HPDE6-E6E7 (cell line): ENCODE measurements around the gene SELENOI.
"Not testable (repeated sequence)": the region's sequence is repeated elsewhere in the genome, so short reads cannot be mapped to it uniquely, and the experiment has no call there.

Experiments used
- DNase-seq: peaks from one replicate; pipeline ENCODE4 v3.0.0; 2011; ENCODE audit warnings: missing footprints; ENCODE audit errors: extremely low spot score

Gene SELENOI

DNA sequence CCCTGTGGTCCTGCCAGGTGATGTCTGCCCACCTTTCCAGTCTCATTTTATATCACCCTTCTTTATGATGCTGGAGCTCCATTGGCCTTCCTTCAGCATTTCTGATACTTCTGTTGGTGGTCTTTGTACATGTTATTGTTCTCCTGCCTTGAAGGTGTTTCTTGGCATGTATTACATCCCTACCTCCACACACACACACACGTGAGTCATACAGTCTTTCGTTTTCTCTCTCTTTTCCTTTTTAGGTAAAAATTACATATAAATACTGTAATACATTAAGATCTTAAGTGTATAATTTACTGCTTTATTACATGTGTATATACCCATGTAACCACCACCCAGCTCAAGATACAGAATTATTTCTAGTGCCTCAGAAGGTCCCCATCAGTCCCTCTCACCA, 10.8 kb downstream of the SELENOI start:
- DNase-seq, result no peak

DNA sequence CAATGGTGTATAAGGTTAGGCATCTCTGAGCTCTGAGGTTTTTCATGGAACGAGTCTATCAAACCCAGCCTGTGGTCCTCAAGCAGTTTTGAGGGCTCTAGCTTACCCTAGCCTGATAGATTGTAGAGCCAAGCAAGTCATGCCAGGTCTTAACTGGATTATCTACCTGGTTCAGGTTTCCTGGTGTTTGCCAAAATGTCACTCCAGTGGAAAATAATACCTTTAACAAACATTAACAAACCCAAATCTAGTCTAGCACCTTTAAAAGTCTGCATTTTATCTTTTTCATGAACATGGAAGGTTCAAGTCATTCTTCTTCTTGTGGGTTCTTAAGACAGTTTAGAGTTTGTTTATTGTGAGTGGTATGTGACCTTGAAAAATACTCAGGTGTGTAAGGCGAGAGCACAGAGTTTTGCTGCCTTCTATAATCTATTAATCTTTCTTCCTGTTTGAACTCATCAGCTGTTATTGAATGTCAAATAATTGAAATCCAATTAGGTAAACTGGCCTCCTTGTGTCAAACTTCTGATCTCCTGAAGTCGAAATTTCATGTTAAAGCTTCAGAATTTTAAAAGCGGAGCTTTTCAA, 14.0 kb downstream of the SELENOI start:
- no peak for DNase-seq

DNA sequence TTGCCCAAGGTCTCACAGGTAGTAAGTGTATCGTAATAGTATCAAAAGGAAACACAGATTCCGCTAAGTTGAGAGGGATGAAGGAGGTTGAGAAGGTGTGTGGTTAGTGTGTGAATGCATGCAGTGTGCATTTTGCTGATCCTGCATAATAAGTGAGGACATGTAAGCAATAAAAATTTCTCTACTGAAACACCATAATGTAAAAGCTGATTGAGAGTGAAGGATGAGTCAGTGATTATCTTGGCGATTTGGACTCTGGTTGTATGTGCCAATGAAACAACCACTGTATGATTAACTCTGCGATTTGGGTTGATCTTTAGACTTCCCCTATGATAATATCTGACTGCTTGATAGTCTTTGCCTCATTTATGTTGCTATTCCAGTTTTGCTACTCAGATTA, 17.4 kb downstream of the SELENOI start:
- no peak for DNase-seq

DNA sequence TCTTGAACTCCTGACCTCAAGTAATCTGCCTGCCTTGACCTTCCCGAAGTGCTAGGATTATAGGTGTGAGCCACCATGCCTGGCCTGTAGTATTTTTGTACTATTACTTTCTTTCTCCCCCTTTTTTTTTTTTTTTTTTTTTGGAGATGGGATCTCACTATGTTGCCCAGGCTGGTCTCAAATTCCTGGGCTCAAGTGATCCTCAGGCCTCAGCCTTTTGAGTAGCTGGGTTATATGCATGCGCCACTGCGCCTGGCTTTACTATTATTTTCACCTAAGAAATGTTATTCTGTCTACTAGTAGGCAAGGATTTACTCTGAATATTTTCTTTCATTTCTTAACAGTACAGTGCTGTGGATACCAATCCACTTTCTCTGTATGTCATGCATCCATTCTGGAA, 18.0 kb downstream of the SELENOI start:
- DNase-seq, result no peak

DNA sequence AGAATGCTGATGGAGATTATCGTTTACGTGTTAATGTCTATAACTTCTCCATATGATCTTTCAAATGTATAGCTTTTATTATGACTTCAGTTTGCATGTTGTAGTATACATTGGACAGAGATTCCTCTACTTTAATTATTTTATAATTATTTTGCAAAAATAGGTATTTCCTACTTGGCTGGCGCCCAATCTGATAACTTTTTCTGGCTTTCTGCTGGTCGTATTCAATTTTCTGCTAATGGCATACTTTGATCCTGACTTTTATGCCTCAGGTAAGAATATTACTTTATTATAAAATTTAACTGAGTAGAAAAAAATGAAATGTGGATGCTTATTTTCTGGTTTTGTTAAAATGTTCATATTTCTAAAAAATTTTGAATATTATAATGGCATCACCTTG, 18.7 kb downstream of the SELENOI start:
- no peak for DNase-seq

DNA sequence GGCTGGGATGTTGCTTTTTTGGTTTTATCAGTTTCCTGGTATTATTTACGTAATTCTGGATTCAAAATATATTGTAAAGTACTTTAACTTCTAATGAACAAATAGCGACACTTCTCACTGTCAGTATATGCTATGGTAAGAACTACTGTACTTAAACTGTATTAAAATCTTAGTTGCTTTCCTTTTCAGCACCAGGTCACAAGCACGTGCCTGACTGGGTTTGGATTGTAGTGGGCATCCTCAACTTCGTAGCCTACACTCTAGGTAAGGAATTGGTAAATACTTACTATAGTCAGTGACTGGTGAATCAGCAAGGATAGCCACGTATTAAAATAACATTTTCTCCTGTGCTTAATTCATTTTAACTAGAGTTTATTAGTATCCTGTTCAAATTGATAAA, 21.0 kb downstream of the SELENOI start:
- DNase-seq, result no peak

DNA sequence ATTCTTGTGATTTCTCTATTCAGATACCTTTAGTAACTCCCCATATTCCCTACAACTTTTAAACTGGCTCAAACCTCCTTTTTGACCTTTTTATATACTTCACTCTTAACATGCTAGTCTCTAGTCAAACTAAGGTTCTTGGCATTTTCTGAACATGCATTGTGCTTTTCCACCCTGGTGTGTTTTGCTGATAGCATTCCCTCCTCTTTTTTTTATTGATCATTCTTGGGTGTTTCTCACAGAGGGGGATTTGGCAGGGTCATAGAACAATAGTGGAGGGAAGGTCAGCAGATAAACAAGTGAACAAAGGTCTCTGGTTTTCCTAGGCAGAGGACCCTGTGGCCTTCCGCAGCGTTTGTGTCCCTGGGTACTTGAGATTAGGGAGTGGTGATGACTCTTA, 23.7 kb downstream of the SELENOI start:
- not testable (repeated sequence) for DNase-seq

DNA sequence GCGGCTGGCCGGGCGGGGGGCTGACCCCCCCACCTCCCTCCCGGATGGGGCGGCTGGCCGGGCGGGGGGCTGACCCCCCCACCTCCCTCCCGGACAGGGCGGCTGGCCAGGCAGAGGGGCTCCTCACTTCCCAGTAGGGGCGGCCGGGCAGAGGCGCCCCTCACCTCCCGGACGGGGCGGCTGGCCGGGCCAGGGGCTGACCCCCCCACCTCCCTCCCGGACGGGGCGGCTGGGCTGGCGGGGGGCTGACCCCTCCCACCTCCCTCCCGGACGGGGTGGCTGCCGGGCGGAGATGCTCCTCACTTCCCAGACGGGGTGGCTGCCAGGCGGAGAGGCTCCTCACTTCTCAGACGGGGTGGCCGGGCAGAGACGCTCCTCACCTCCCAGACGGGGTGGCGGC, 25.0 kb downstream of the SELENOI start:
- not testable (repeated sequence) for DNase-seq

DNA sequence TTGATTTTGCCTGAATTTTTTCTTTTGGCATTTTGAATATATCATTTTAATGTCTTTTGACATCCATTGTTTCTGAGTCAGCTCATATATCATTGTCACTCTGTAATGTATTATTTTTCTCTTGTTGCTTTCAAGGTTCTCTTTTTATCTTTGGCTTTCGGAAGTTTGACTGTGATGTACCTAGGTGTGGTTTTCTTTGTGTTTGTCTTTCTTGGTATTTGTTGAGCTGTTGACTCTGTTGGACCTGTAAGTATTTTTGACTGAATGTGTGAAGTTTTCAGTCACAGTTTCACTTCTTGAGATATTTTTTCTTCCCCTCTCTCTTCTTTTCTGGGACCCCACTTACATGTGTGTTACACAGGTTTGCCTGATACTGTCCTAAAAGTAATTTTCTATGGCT, 30.9 kb downstream of the SELENOI start:
- DNase-seq, result no peak

DNA sequence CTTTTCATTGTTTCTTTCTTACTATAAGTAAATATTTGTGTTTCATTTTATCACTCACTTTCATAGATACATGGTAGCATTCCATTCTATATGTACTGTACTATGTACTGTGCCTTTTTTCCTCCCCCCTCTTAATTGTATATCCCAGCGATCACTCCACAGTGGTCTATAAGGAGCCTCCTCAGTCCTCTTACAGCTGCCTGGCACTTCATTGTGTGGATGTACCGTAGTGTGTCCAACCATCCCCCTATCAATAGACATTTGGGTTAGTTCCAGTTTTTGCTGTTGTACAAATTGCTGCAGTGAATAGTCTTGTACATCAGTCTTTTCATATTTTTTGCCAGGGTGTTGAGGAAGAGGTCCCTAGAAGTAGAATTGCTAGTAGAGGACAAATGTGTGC, 34.3 kb downstream of the SELENOI start:
- DNase-seq, result no peak

DNA sequence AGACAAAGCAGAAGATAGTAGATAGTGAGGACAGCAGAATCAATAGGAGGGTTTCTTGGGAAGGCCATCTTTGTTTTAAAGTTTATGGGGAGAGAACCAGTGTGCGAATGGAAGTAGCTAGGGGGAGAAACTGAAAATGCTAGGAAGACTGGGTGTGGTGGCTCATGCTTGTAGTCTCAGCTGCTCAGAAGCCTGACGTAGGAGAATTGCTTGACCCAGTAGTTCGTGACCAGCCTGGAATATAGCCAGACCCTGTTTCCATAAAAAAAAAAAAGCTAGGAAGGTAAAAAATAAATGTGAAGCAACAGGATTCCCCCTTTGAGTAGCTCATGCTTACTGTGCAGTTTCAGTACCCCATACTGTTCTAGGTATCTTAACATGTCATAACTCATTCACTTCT, 36.6 kb downstream of the SELENOI start:
- no peak for DNase-seq

DNA sequence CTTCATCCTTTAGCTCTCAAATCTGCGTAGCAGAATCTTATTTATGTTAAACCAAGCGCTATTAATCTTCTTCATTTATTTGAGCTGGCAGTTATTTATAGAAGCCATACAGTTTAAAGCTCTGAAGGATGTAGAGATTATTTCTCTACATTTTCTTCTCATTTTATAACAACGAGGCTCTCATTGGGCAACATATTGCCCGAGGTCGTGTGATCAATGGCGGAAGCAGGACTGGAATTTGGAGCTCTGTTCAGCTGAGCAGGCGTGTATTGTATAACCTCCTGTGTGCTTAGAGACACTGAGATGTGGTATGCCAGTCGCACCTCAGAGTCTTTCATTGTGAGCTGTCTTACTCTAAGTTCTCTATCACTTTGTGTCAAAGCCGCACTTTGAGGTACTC, 38.2 kb downstream of the SELENOI start:
- DNase-seq, result no peak

DNA sequence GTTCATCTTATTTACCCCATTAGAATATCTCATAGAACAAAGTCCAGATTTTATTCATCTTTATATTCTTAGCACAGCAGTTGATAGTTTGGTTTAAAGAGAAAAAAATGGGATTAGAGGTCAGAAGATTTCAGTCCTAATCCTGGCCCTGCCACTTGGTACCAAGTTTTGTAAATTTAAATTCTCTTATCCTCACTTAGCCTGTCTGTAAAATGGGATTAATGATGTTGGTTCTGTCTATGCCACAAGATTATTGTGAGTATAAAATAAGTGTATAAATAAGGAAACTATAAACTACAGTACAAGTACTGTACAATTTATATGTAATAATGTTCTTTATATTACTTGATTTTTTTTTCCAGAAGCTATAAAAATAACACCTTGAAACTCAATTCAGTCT, 38.7 kb downstream of the SELENOI start:
- DNase-seq, result no peak

DNA sequence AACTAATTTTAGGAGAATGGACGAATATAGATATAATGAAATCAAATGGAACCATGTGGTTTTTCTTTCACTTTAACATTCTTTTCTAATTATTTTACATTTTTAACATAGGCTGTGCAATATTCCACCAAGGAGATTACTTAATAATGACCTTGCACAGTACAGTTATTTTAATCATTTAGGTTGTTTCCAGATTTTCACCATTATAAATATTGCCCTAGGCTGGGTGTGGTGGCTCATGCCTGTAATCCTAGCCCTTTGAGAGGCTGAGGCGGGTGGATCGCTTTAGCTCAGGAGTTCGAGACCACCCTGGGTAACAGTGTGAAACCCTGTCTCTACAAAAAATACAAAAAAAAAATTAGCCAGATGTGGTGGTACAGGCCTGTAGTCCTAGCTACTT, 41.2 kb downstream of the SELENOI start:
- no peak for DNase-seq

DNA sequence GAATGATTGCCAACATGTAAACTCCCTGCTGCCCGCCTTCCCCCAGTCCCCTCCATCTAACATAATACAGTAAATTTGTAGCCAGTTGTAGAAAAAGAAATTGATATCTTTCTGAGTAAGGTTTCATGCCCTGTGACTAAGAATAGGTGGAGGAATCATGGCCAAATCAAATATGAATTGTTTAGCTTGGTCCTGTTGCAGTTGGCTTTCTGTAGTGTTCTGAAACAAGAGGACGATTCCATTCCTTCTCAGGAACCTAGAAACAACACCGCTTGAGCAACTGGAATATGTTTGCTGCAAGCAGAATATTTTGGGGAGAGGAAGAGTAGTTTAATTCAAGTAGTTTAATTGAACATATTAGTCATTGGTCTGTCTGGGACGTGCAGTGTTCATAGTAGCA, 48.8 kb downstream of the SELENOI start:
- DNase-seq, result no peak

DNA sequence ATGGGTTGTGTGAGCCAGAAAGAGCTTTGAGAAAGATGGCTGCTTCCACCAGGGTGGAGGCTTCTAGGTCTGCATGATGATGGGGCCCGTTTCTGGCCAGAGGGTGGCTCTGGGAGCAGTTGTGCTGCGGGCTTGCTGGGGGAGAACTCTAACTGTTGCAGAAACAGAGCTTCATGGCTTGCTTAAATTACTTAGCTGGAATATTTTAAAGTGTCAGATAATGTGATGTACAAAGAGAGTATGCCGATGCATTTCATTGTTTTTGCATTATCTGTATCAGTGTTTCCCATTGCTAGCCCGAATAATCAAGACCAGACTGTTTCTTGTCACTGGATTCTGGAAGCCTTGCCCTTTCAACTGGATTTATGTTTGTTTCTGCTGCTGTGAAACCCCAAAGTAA, 49.5 kb downstream of the SELENOI start:
- DNase-seq, result no peak

DNA sequence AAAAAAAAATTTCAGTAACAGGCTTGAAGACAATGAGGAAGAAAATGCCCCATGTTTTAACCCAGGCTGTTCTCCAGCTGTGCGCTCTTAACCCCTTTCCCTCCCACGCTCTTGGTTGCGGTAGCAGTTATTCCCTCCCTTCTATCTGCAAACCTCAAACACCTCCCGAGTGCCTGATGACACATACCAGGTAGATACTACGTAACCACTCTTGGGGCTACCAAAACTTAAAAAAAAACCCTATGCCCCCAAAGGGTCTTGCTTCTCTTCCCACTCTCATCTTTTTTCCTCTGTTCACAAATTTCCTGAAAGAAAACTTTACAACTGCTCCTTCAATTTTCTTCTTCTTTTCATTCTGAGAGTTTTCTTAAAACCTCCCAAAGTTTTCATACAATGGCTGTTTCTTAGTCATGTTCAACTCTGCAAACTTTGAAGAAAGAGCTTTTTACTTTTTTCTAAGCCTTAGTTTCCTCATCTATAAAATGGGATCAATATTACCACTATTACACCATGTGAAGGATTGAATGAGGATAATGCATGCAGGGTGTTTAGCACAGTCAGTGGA, 50.9 kb downstream of the SELENOI start:
- no peak for DNase-seq

DNA sequence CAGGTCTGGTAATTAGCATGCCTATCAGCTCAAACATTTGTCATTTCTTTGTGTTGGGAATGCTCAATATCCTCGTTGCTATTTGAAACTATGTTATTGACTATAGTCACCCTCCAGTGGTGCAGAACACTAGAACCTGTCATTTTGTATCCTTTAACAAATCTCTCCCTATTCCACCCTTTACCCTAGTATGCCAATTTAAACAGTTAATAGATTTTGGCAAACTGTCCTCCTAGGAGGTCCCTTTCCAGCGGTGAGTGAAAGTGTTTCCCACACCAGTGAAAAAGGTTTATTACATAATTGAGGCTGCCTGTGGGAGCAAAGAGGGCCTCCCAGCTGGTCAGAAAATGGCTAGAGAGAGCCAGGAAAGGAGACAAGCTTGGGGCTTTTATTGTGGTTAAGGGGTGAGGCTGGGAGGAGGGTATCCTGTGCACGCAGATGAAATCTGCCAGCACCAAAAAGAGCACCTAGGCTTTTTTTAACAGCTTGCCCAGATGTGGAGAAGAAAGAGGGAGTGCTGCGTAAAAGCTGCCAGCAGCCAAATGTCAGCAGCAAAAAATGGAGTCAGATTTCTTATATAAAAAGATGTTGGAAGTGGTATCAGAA, 53.9 kb downstream of the SELENOI start:
- DNase-seq, result no peak

DNA sequence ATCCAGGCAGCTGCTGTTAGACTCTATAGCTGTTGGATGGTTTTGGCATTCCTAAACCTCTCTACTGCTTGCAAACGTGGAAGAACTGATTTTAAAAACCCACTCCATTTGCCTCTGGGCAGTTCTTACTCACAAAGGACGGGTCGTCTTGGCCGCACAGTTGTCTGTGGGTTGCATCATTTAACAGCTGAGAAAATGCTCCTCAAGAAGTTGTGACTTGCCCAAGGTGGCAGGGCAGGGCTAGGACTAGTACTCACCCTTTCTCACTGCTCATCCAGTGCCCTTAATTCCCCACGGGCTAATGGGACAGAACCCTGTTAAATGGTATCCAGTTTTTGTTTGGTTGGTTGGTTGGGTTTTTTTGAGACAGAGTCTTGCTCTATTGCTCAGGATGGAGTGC, 54.8 kb downstream of the SELENOI start:
- DNase-seq, result peak; percentile 21

DNA sequence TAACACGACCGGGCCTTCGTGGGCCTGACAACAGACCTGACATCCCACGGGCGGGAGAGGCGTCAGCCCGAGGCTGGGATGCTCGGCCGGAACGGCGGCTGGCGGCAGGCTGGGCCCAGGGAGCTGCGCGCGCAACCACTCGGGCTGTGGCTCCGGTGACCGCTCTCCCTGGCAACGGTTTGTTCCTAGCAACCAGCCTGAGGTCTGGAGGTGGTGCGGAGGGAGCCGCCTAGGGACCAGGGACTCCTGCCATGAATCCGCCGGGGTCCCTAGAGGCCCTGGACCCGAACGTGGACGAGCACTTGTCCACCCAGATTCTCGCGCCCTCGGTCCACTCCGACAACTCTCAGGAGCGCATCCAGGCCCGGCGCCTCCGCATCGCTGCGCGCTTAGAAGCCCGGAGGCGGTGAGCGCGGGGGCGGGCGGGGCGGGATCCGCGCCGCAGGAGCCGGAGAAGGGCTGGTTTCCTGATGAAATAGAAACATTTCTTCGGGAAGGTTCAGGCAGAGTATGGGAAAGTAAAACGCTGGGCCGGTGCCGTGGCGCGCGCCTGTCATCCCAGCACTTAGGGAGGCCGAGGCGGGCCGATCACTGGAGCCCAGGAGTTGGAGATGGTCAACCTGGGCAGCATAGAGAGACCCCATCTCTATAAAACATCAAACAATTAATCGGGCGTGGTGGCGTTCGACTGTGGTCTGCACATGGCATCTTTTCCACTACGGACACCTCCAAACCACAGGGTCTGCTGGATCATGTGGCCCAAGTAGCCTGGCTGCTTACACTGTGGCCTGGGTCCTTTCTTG, 56.0 kb downstream of the SELENOI start, which contains the start of gene DRC1:
DRC1 (plus strand) TSS at position 182 of the 803 bp plus-strand sequence; CDS start at position 252, 70 bp downstream.
- DNase-seq, result peak; percentile 83

DNA sequence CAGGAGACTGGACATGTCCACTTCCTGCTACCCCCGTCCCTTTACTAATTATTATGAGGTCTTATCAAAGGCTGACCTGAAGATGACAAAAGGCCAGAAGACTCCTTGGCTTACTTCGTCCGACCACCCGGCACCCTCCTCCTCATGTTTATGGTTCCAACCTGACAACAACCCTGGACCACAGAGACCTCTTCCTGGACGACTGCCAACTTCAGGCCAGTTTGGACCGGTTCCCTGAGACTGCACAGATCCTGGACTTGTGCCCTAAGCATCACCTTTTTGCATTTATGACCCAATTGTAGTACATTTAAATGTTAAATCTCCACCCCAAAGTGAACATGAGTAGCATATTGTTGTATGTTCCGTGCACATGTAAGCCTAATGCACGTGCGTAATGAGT, 61.6 kb downstream of the SELENOI start:
- DNase-seq, result no peak

DNA sequence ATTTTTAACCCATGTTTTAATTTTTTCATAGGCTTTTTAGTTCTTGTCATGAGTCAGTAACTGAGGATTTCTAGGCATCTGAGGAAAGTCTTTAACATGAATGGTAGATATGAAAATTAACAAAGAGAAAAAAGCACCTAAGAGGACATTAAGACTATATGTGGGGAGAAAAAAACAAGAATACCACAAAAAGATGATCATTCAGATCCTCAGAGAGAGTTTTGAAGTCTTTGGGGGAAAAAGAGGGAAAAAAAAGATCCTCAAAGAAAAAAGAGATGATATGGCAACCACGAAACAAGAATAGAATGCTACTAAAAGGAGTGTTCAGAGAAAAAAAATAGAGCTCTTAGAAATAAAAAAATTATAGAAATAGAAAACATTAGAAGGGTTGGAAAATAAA, 63.8 kb downstream of the SELENOI start:
- DNase-seq, result no peak

DNA sequence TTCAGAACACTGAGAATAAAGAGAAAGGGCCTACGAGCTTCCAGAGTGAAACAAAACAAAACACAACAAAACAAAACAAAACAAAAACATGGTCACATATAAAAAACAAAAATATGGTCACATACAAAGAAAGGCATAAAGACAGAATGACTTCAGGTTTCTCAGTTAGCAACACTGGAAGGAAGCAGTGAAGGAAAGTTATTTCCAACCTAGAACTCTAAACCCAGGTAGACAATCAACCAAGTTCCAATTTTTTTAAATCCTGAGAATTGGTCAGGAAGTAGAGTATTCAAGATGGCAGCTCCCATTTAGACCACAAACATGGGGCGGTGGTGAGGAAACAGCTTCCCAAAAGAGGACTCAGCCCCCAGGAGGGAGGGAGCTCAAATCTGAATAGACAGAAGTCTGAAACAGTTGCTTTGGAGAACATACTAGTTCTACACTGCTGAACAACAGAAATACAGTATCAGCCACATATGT, 64.9 kb downstream of the SELENOI start:
- DNase-seq, result no peak
